Neural cell (in vitro differentiated cells): ENCODE data around the gene CASP9. TPM values are rescaled to one million over a fixed set of nuclear protein-coding genes. Genes with fewer than 3 reads are reported as not detected.

Experiments
- H2AFZ ChIP-seq: fragments of 200-600, 300-800 bp; sonication (generic), shearing (Covaris generic); 2 replicates; pipeline ENCODE4 v1.6.0; 2014; ENCODE audit warnings: low read depth, mild to moderate bottlenecking, antibody characterized with exemption, low read length, moderate library complexity
- H3F3A ChIP-seq: fragments of 200-600 bp; shearing (Covaris generic); 2 replicates; pipeline ENCODE4 v1.6.1; 2016; ENCODE audit warnings: mild to moderate bottlenecking, moderate library complexity, mixed read lengths, antibody characterized with exemption, low read length; ENCODE audit not compliant: insufficient read depth, poor library complexity, severe bottlenecking
- H3K27ac ChIP-seq: fragments of 200-600, 300-800 bp; sonication (generic), shearing (Covaris generic); 2 replicates; pipeline ENCODE4 v1.5.1; 2014; ENCODE audit warnings: mild to moderate bottlenecking, low read length, moderate library complexity
- H3K27me3 ChIP-seq: fragments of 300-800, 200-600 bp; sonication (generic), shearing (Covaris generic); 2 replicates; pipeline ENCODE4 v1.6.0; 2014; ENCODE audit warnings: mild to moderate bottlenecking, low read depth, low read length, moderate library complexity; ENCODE audit not compliant: insufficient read depth
- H3K36me3 ChIP-seq: fragments of 300-800, 200-600 bp; sonication (generic), shearing (Covaris generic); 2 replicates; pipeline ENCODE4 v1.5.1; 2014; ENCODE audit warnings: mild to moderate bottlenecking, antibody characterized with exemption, low read length, moderate library complexity; ENCODE audit not compliant: insufficient read depth
- H3K4me2 ChIP-seq: fragments of 300-800, 200-600 bp; sonication (generic), shearing (Covaris generic); 2 replicates; pipeline ENCODE4 v1.6.0; 2014; ENCODE audit warnings: mild to moderate bottlenecking, low read length
- H3K4me3 ChIP-seq: fragments of 300-800, 200-600 bp; sonication (generic), shearing (Covaris generic); 2 replicates; pipeline ENCODE4 v1.5.1; 2014; ENCODE audit warnings: mild to moderate bottlenecking, low read length, moderate library complexity
- H3K79me2 ChIP-seq: fragments of 200-600 bp; shearing (Covaris generic); replicated peaks from 2 replicates; pipeline ENCODE4 v1.6.0; 2014; ENCODE audit warnings: mild to moderate bottlenecking, low read length, moderate library complexity; ENCODE audit not compliant: insufficient read depth
- H3K9ac ChIP-seq: fragments of 300-800, 200-600 bp; sonication (generic), shearing (Covaris generic); 2 replicates; pipeline ENCODE4 v1.6.1; 2016; ENCODE audit warnings: mild to moderate bottlenecking, low read length, mixed read lengths
- H3K9me2 ChIP-seq: fragments of 200-600 bp; shearing (Covaris generic); 2 replicates; pipeline ENCODE4 v1.6.1; 2016; ENCODE audit warnings: mild to moderate bottlenecking, low read length, mixed read lengths; ENCODE audit not compliant: insufficient read depth
- H3K9me3 ChIP-seq: fragments of 200-600, 300-800 bp; sonication (generic), shearing (Covaris generic); 2 replicates; pipeline ENCODE4 v1.6.1; 2016; ENCODE audit warnings: mild to moderate bottlenecking, mixed run types, low read length, moderate library complexity, mixed read lengths
- H4K20me1 ChIP-seq: fragments of 200-600 bp; shearing (Covaris generic); 2 replicates; pipeline ENCODE4 v1.6.1; 2016; ENCODE audit warnings: mild to moderate bottlenecking, mixed run types; ENCODE audit not compliant: insufficient read depth
- CTCF ChIP-seq: fragments of 450-650 bp; IDR thresholded peaks from 2 replicates; pipeline ENCODE4 v1.5.1; 2014; ENCODE audit warnings: antibody characterized with exemption, mild to moderate bottlenecking, moderate library complexity; ENCODE audit not compliant: poor library complexity, severe bottlenecking
- EP300 ChIP-seq: fragments of 450-650 bp; conservative IDR thresholded peaks from 2 replicates; pipeline ENCODE4 v1.6.1; 2014; ENCODE audit warnings: antibody characterized with exemption, mild to moderate bottlenecking, moderate library complexity; ENCODE audit not compliant: poor library complexity, severe bottlenecking
- EZH2 ChIP-seq: fragments of 200-600, 300-800 bp; shearing (Covaris generic), sonication (generic); IDR thresholded peaks from 2 replicates; pipeline ENCODE4 v1.6.1; 2014; ENCODE audit warnings: antibody characterized with exemption, low read length, borderline replicate concordance, mild to moderate bottlenecking; ENCODE audit not compliant: insufficient read depth, poor library complexity, severe bottlenecking
- MXI1 ChIP-seq: fragments of 450-650 bp; conservative IDR thresholded peaks from 2 replicates; pipeline ENCODE4 v1.6.1; 2014; ENCODE audit warnings: antibody characterized with exemption, mild to moderate bottlenecking; ENCODE audit not compliant: poor library complexity, severe bottlenecking
- POLR2AphosphoS5 ChIP-seq: IDR thresholded peaks from 2 replicates; pipeline ENCODE4 v1.6.1; 2012
- RAD21 ChIP-seq: fragments of 450-650 bp; conservative IDR thresholded peaks from 2 replicates; pipeline ENCODE4 v1.6.1; 2014; ENCODE audit warnings: antibody characterized with exemption, mild to moderate bottlenecking, moderate library complexity
- SMC3 ChIP-seq: fragments of 450-650 bp; conservative IDR thresholded peaks from 2 replicates; pipeline ENCODE4 v1.6.1; 2014; ENCODE audit warnings: antibody characterized with exemption, mild to moderate bottlenecking, moderate library complexity; ENCODE audit not compliant: poor library complexity
- TAF1 ChIP-seq: IDR thresholded peaks from 2 replicates; pipeline ENCODE4 v1.6.1; 2012; ENCODE audit warnings: low read depth
- polyA plus RNA-seq: library from polyadenylated mRNA; depleted of rRNA; stranded (reverse); fragments of >200 nt; gene quantifications from 2 replicates; pipeline ENCODE4 v1.2.3, GENCODE V29; 2014
- TF ChIP-seq, protein P1 (sequence below): IDR thresholded peaks from 2 replicates; pipeline ENCODE4 v1.6.1; 2012; ENCODE audit warnings: borderline replicate concordance

The CASP9 gene
- polyA plus RNA-seq, 1 donor from 2014 or later, result 13.7 TPM

- Histone ChIP-seq H3K9ac (no peak overlapping the region), H2AFZ (no peak overlapping the region), H3K36me3 (no peaks in the 10 kb centered on the region), H3K27ac (no peak overlapping the region), H3K79me2 (no peaks in the 10 kb centered on the region), H3K4me2 (no peak overlapping the region), H3K9me3 (no peaks in the 10 kb centered on the region), H3K4me3 (no peak overlapping the region), H3K27me3 (no peaks in the 10 kb centered on the region), H4K20me1 (no peaks in the 10 kb centered on the region), H3K9me2 (no peaks in the 10 kb centered on the region), H3F3A (no peaks in the 10 kb centered on the region)
- TF ChIP-seq EP300 (no peak), SMC3 (no peak), MXI1 (no peak), RAD21 (no peak), TAF1 (no peak), POLR2AphosphoS5 (no peak), EZH2 (no peak), CTCF (no peak)
- TF ChIP-seq, protein P1, sequence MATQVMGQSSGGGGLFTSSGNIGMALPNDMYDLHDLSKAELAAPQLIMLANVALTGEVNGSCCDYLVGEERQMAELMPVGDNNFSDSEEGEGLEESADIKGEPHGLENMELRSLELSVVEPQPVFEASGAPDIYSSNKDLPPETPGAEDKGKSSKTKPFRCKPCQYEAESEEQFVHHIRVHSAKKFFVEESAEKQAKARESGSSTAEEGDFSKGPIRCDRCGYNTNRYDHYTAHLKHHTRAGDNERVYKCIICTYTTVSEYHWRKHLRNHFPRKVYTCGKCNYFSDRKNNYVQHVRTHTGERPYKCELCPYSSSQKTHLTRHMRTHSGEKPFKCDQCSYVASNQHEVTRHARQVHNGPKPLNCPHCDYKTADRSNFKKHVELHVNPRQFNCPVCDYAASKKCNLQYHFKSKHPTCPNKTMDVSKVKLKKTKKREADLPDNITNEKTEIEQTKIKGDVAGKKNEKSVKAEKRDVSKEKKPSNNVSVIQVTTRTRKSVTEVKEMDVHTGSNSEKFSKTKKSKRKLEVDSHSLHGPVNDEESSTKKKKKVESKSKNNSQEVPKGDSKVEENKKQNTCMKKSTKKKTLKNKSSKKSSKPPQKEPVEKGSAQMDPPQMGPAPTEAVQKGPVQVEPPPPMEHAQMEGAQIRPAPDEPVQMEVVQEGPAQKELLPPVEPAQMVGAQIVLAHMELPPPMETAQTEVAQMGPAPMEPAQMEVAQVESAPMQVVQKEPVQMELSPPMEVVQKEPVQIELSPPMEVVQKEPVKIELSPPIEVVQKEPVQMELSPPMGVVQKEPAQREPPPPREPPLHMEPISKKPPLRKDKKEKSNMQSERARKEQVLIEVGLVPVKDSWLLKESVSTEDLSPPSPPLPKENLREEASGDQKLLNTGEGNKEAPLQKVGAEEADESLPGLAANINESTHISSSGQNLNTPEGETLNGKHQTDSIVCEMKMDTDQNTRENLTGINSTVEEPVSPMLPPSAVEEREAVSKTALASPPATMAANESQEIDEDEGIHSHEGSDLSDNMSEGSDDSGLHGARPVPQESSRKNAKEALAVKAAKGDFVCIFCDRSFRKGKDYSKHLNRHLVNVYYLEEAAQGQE, result no peak
Observed at GRCh38 chr1:15508700-15509487, 15.1 kb downstream of the CASP9 start.

GRCh38 chr1:15507278-15507677, 16.7 kb downstream of the CASP9 start:
- Histone ChIP-seq H3K9me3 (no peaks in the 10 kb centered on the region), H2AFZ (no peak overlapping the region), H3K4me2 (no peak overlapping the region), H3K4me3 (no peak overlapping the region), H3K9me2 (no peaks in the 10 kb centered on the region), H3K27ac (no peak overlapping the region), H3K9ac (no peak overlapping the region), H3K36me3 (no peaks in the 10 kb centered on the region), H3F3A (no peaks in the 10 kb centered on the region), H4K20me1 (no peaks in the 10 kb centered on the region), H3K79me2 (no peaks in the 10 kb centered on the region), H3K27me3 (no peaks in the 10 kb centered on the region)
- TF ChIP-seq POLR2AphosphoS5, result no peak
- TF ChIP-seq EZH2, result no peak
- no peak for TF ChIP-seq MXI1
- no peak for TF ChIP-seq EP300
- TF ChIP-seq CTCF, result no peak
- TF ChIP-seq SMC3, result no peak
- TF ChIP-seq, protein P1, result no peak
- no peak for TF ChIP-seq RAD21
- no peak for TF ChIP-seq TAF1
